G401 (cell line): ENCODE results near the gene MEX3C. TPM values are rescaled to one million over a fixed set of nuclear protein-coding genes. Genes with fewer than 3 reads are reported as not detected.

Experiments used
- DNase-seq: peaks from one replicate; pipeline ENCODE4 v3.0.0-alpha.2; 2015; ENCODE audit warnings: low spot score
- in situ Hi-C: cut with HindIII; loops from 2 replicates; pipeline ENCODE4 v1.10.0; 2016; ENCODE audit warnings: low sequenced_read_pairs, mixed read lengths
- total RNA-seq: library from RNA; depleted of rRNA; stranded (reverse); fragments of >200 nt; shearing (Covaris generic); gene quantifications from 2 replicates; pipeline ENCODE4 v1.2.3, GENCODE V29; 2014

The MEX3C gene
- total RNA-seq, 1 experiment from 2014 or later = 51.1 TPM

DNA sequence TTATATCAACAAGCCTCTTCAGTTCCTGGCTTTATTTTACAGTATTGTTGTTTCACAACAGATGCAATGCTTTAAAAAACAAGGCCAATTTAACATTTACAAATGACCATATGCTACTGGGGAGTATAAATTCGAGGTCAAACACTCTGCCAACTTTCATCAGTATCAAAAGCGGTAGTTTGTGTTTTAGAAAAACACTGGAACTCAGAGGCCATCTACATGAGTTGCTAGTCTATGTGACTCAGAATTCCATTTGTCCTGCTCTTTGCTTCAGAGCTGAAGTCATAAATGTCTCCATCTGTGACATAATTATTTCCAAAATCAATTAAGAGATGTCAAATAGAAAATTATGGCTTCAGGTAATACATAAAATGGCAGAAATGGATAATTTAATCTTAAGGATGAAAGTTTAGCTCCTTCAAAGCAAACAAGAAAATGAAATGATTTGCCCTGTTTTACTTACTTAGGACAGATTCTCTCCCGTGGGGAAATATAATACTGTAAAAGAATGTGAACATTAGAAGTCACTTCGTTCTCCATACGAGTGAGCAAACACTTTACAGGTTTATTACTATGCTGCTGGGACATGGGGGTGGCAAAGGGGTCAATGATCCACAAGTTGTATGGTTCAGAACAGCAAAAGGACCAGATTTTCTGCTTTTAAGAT is 3.7 kb downstream of the MEX3C start:
- in situ Hi-C loops = no loop called here
- DNase-seq = peak; percentile 59

DNA sequence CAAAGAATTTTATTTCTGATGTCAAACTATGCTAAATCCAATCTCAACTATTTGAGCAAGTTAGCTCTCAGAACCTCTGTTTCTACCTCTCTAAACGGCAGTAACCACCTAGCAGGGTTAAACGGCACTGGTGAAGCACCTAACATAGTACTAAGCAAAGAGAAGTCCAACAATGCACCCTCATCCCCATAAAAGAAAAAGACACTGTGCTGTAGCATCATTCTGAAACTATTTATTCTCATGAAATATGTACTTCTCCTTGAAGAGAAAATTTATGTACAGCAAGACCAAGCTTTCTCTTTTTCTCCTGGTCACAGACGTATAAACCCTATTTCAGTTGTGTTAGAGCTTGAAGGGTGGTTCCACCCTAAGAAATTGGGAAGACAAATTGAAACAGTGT is 4.8 kb downstream of the MEX3C start:
- in situ Hi-C loops = no loop called here
- DNase-seq = no peak

DNA sequence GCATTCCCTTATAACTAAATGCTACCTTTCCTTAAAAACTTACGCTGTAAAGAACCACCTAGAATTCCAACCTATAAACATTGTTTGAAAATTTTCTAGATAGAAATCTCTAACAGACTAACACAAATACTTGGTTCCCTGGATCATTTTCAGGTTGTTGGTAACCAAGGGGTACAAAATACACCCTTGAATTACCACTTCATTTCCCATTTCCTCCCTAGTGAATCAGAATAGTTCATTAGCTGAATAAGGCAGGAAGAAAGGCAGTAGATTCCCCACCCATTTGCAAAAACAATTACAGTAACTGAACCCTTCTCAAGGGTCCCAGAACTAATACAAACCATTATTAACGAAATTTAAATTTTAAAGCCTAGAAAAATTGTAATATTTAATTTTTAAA is 5.5 kb downstream of the MEX3C start:
- DNase-seq = no peak
- in situ Hi-C loops = no loop called here

DNA sequence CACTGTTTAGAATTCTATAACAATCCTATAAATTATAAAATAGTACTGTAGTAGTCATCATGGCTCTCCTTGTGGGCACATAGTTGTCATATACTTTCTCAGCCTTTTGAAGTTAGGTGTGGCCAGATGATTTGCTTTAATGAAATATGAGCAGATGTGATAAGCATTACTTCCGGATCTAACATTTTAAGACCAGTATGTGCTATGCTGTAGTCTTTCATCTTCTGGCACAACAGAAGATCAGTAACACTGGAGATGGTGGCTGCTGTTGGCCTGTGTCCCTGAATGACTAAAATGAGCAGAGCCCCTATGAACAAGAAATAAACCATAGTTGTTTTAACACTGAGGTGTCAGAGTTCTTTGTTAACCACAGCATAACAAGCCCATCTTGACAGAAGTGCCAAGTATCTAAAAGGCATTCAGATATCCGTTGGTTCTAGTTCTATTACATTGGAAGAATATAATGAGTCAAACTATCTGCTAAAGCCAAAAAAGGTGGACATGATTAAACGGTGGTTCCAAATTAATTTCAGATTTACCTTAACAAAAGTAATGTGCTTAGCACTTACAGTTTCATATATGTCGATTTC is 6.3 kb downstream of the MEX3C start:
- in situ Hi-C loops = no loop called here
- DNase-seq = no peak

DNA sequence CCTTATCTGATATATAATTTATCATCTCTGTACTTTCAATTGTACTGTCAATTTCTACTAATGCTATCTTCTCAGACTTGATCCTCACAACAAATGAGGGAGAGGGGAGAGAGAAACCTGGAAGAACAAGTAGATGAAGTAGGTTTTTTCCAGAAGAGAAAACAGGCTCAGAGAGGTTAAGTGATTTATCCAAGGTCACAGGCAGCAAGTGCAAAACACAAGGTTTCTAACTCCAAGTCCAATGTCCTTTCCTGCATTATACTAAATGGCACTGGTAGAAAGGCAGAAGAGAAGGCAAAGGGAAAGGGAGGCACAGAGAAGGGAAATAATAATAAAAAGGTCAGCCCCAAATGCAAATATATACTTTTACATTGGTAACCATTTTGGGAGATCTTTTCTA is 7.5 kb downstream of the MEX3C start:
- no peak for DNase-seq
- in situ Hi-C loops = no loop called here

DNA sequence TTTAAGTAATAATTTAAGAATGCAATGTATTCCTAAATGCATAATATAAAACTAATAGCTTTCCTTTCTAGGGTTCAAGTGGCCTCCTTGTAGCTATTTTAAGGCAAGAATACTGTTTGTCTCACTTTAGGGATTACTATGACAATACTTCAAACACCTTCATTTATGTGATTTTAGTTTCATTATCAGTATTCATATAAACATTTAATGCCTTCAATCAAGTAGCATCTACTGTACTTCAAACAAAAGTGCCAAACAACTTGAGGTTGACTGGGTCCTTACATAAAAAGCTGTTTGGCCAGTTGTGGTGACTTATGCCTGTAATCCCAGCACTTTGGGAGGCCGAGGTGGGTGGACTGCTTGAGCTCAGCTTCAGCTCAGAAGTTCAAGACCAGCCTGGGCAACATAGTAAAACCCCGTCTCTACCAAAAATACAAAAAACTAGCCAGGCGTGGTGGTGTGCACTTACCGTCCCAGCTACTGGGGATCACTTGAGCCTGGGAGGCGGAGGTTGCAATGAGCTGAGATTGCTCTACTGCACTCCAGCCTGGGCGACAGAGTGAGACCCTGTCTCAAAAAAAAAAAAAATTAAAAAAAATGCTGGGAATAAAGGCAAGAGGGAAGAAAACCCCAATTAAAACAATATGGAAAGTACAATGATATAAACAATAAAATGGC is 9.3 kb downstream of the MEX3C start:
- DNase-seq = no peak

DNA sequence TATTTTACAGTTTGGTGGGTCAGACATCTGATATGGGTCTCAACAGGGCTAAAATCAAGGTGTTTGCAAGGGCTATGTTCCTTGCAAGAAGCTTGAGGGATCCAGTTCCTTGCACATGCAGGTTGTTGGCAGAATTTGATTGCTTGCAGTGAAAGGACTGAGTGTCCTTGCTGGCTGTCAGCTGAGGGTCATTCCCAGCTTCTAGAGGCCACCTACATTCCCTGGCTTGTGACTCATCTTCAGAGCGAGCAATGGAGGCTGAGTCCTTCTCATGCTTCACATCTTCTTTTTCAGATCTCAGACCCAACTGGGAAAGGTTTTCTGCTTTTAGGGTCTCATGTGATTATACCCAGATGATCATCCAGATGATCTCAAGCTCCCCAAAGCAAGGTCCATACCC is 12.4 kb downstream of the MEX3C start:
- DNase-seq = no peak
- in situ Hi-C loops = no loop called here

More for the DNA sequence above, 9.3 kb downstream of the MEX3C start:
- in situ Hi-C loops = no loop called here

DNA sequence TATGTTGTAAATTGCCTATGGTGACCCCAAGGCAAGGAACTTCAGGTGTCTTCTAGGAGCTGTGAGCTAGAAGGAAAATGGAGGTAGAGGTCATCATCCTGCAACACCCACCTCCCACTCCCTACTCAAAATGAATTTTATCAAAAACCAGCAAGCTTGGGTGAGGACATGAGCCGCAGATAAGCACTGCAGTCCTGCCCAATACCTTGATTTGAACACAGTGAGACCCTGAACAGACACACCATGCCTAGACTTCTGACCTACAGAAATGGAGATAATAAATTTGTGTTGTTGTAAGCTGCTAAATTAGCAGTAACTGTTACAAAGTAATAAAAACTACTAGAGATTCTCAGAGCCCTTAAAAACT is 13.4 kb downstream of the MEX3C start:
- in situ Hi-C loops = no loop called here
- no peak for DNase-seq

DNA sequence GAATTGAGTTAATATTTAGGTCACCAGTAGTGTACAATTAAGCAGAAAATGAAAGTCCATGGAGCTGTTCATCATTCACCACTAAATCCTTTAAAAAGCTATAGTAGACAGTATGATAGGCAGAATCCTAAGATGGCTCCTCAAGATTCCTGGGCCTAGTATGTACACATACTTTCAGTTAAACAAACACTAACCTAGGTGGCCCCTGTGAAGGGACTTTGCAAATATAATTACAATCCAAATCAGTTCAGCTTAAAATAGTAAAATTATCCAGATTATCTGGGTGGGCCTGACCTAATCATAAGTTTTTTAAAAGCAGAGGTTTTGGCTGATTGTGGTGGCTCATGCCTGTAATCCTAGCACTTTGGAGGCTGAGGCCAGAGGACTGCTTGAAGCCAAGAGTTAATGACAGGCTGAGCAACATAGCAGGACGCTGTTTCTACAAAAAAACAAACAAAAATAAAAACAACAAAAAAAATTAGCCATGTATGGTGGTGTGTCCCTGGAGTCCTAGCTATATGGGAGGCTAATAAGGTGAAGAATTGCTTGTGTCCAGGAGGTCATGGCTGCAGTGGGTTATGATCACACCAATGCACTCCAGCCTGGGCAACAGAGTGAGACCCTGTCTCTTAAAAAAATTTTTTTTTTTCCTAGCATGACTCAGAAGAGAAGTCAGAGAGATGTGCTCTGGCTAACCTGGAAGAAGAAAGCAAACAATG is 13.9 kb downstream of the MEX3C start:
- no peak for DNase-seq
- in situ Hi-C loops = no loop called here

DNA sequence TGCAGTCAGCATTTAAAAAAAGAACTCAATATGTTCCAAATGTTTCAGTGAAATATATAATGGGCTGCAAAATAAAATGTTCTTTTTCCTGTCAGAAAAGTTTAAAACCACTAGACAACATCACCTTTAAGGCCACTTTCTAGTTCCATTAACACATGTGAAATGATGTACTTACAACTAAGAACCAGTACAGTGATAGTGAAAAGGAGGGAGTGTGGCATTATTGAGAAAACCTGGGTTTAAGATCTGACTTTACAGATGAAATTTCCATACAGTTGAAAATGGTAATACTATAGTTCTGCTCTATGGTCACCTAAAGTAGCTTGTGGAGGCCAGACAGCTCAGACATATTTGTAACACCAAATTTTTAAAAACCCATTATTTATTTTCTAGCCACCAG is 14.7 kb downstream of the MEX3C start:
- no peak for DNase-seq
- in situ Hi-C loops = no loop called here

DNA sequence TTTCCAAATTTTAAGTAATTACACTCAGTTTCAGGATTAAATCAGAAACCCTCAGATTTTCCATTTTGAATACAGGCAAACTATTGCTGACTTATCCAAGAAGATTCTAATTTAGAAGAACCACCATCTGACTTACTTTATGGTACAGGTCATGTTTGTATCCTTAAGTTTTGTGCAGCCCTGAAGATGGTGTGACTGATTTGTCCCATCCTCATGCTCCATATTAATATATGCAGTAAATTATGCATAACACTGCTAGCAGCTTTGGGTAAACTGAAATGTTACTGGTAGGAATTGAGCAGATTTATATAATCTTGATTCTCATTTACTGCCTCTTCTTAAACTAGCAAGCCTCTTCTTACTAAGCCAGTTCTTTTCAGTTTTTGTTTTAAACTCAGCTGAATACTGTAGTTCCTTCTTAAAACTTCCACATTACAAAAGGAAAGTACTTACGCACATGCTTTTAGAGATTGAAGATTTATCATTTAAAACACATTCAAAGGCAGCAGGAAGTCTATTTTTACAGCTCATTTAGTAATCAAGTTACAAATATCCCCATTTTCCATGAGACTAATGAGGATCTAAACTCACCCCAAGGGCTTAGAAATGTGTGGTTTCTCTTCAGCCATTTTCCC is 25.7 kb downstream of the MEX3C start:
- in situ Hi-C loops = no loop called here
- no peak for DNase-seq

DNA sequence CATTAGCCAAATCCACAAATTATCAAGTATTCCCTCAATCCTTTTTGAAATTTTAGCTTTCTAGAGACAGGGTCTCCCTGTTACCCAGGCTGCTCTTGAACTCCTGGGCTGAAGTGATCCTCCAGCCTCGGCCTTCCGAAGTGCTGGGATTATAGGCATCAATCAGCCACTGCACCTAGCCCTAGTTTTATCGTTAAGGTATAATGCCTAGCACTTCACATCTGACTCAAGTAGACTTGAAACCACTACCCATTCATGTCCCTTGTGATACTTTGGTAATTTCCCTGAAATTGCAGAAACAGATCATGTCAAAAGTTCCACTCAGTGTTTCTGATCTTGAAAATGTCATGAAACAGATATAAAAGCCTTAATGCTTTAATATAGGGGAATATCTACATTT is 26.3 kb downstream of the MEX3C start:
- DNase-seq = no peak
- in situ Hi-C loops = no loop called here

DNA sequence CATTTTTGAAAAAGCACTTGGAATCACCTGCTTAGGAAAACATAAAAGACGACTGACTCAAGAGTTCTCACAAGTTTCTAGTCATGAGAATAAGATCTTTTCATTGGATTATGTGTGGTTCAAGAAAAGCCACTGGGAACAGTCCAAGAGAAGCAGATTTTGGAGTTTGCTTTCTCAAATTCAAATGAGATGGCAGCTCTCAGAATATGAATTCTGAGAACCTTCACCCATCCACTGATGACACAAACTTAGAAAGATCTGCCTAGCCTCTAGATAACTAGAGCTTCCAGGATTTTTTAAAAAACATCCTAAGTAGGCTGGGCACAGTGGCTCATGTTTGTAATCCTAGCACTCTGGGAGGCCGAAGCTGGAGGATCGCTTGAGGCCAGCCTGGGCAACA is 26.8 kb downstream of the MEX3C start:
- DNase-seq = no peak
- in situ Hi-C loops = no loop called here

DNA sequence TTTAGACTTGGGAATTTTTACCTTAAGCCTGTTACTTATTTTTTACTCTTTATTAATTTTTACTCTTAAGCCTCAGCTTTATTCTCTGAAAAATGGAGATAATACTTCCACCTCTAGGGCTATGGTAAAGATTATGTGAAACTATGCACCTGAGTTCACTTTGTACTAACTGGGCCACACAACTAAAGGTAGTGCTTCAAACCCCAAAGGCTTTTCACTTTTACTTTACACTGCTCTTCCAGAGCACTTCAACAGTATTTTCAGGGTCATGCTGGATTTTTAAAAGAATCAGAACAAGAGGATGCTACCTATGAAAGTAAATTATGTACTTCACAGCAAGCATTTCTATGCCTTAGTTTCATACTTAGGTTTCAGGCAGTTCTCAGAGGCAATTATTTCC is 27.8 kb downstream of the MEX3C start:
- in situ Hi-C loops = no loop called here
- DNase-seq = no peak

DNA sequence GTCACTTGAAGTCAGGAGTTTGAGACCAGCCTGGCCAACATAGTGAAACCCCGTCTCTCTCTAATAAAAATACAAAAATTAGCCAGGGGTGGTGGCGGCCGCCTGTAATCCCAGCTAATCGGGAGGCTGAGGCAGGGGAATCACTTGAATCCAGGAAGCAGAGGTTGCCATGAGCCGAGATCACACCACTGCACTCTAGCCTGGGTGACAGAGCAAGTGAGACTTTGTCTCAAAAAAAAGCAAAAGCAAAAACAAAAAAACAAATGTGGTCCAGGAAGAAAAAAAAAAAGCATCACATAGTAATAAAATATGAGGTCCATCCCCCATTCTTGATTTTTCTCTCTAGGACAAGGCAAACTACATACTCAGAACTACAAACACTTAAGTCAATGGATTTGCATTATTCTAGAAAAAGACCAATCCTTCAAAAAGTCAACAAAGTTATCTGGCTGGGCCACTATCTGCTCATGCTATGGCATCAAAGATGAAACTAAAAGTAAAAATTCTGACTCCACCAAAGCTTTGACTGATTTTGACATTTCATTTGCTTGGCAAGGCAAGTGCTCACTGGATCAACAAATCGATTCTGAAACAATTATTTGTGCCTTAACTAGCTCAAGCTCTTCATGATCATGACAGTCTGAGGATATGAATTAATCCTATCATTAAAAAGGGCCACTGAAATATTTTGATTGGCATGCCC is 28.4 kb downstream of the MEX3C start:
- DNase-seq = no peak
- in situ Hi-C loops = no loop called here

DNA sequence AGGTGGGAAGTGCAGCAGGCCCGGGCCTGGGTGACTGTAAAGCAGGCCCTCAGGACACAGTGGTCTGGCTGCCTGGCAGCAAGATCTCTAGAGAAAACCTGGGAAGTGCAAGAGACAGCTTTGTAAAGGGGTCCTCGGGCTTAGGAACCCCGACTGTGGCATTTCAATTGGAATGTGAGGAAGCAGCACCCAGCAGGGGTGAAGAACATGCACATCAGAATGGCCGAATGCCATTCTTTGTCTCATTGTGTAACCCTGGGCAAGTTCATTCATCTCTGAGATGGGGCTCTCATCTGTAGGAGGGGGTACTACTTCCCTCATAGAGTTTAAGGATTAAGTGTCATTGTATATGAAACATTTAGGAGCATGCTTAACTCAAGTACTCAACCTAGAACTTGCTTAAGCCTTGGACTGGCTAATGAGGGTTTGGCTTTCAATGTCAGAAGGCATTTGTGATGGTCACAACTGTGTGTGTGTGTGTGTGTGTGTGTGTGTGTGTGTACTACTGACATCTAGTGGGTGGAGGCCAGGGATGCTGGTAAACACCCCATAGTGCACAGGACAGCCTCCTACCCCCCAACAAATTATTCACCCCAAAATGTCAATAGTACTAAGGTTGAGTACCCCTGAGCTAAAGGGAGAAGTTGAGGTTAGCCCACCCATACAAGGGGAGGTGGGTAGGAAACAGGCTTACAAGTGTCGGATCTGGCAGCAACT is 29.3 kb downstream of the MEX3C start:
- in situ Hi-C loops = no loop called here
- no peak for DNase-seq

DNA sequence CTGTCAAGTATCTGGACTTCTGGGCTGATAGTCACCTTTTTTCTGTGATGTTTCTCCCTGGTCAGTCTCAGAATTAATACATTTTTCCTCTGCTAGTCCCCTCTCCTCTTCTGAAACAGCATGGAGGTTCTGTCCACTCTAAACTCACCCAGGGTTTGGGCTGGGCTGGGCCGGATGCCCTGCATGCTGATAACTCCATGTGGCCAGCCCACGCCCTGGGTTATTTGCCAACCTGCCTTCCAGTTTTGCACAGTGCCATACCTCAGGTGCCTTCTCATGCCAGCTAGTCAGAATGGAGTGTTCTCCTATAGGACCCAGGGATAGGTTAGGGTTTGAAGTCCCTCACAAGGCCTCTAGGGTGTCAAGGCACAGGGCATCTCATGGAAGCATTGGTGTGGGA is 32.2 kb downstream of the MEX3C start:
- DNase-seq = peak; percentile 84
- in situ Hi-C loops = no loop called here

DNA sequence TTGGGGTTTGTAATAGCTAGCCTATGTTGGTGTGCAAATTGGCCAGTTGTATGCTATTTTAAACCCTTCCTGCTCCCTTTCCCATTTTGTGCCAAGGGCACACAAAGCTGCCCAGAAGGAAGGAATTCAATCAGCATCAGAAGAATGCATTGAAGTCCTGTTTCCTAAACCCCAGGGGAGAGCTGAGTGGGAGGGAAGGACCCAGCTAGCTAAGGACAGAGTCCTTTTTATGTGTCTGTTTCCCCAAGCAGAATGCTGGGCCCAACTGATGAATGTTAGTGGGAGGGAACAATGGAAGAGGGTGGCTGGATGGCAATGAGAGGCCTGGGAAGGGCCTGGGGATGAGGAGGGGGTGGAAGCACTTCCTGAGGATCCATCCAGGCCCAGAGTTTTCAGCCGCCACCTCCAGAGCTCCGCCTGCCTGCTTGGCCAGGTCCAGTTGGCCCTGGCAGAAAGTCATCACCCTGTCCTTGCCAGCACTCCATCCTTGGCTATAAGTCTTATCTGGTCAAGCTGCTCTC is 32.7 kb downstream of the MEX3C start:
- in situ Hi-C loops = no loop called here

More for the DNA sequence above, 32.7 kb downstream of the MEX3C start:
- peak; percentile 84 for DNase-seq
